ENCODE measurements around the gene TELO2.

The TELO2 gene

DNA sequence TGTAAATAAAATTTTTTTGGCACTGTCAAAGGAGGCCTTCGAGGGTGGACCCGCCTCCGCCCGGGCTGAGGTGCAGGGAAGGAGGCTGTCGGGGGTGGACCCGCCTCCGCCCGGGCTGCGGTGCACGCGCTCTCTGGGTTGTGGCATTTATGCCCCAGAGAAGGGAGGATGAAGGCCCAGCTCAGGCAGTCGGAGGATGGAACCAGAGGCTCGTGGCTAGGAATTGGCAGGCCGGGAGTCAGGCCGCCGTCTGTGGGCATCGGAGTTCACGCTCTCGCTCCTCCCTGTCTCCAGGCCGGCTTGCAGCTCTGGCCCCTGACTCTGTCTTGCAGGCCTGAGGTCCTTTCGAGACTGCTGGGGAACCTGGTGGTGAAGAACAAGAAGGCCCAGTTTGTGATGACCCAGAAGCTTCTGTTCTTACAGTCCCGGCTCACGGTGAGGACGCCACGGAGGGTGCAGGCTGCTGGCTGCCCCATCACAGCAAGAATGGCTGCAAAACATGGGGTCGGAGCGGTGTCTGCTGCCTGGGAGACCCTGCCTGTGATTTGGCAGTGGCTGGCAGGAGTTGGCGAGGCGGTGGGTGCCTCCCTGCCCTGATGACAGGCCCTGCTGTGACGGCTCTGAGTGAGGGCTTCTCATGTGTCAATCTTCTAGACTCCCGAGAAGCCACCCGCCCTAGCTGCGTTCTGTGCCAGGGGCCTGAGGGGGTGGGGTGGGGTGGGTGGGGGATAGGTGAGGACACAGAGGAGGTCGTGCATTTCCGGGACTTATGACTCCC lies 5.9 kb downstream of the TELO2 start:
- no peak for DNase-seq (ENCODE audit: low spot score)

DNA sequence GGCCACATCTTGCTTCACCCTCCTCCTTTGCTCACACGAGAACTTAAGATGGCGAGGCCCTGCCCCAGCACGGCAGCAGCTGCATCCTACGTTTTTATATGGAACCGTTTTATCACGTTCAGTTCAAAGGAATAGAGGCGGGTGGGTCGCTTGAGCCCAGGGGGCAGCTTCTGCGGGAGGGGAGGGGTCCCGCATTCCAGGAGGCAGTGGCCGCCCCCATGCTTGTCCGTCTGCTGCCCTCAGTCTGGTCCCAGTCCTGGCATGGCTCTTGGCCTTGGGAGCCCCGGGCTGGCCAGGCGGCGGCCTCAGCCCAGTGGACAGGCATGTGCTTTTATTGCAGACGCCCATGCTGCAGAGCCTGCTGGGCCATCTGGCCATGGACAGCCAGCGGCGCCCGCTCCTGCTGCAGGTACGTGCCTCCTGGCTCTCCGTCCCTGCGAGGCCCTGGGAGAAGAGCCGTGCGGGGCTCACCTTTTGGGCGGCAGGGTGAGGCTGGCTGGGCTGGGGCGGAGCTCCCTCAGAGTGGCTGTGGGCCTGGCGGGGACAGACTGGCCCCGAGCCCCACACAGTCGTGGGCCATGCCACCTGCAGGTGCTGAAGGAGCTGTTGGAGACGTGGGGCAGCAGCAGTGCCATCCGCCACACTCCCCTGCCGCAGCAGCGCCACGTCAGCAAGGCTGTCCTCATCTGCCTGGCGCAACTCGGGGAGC lies 6.8 kb downstream of the TELO2 start:
- no peak for DNase-seq (ENCODE audit: low spot score)

- no peak for DNase-seq (ENCODE audit: low spot score)
These were observed 7.4 kb downstream of the TELO2 start for GRCh38 chr16:1500465-1501150.

- DNase-seq (ENCODE audit: low spot score): no peak
These were observed 8.5 kb downstream of the TELO2 start for GRCh38 chr16:1501630-1502029.

DNA sequence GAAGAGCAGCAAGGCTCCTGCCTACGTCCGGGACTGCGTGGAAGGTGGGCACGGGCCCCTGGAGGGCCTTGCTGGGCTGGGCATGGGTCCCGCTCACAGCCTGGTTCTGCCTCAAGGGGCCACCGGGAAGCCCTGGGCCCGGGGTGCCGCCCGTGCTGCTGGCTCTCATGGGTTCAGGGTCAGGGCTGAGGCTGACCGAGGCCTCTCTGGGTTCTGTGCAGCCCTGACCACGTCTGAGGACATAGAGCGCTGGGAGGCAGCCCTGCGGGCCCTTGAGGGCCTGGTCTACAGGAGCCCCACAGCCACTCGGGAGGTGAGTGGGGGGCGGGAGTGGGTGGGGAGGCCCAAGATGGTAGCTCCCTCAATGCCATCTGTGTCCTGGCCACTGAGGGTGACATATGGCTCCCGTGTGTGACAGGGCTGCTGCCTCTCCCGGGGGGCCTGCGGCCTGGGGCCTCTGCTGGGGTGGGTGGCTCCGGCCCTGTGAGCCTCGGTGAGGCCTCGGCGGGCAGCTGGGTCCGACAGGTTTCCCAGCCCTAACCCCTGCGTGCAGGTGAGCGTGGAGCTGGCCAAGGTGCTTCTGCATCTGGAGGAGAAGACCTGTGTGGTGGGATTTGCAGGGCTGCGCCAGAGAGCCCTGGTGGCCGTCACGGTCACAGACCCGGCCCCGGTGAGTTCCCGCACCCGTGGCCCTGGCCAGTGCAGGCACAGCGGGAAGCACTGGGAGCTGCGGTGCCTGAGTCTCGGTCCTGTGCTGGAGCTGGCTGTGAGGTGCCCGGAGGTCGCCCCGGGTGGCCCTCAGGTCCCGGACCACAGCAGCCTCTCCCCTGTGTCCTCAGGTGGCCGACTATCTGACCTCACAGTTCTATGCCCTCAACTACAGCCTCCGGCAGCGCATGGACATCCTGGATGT lies 9.2 kb downstream of the TELO2 start:
- DNase-seq (ENCODE audit: low spot score): no peak

GRCh38 chr16:1503110-1503955 lies 10.2 kb downstream of the TELO2 start:
- DNase-seq (ENCODE audit: low spot score): no peak

GRCh38 chr16:1505073-1505844 lies 12.1 kb downstream of the TELO2 start:
- DNase-seq (ENCODE audit: low spot score): no peak

GRCh38 chr16:1505912-1506311 lies 12.8 kb downstream of the TELO2 start:
- no peak for DNase-seq (ENCODE audit: low spot score)

- no peak for DNase-seq (ENCODE audit: low spot score)
These were observed 13.5 kb downstream of the TELO2 start for GRCh38 chr16:1506494-1507213.

GRCh38 chr16:1508494-1509187 lies 15.5 kb downstream of the TELO2 start:
- DNase-seq (ENCODE audit: low spot score): no peak

DNA sequence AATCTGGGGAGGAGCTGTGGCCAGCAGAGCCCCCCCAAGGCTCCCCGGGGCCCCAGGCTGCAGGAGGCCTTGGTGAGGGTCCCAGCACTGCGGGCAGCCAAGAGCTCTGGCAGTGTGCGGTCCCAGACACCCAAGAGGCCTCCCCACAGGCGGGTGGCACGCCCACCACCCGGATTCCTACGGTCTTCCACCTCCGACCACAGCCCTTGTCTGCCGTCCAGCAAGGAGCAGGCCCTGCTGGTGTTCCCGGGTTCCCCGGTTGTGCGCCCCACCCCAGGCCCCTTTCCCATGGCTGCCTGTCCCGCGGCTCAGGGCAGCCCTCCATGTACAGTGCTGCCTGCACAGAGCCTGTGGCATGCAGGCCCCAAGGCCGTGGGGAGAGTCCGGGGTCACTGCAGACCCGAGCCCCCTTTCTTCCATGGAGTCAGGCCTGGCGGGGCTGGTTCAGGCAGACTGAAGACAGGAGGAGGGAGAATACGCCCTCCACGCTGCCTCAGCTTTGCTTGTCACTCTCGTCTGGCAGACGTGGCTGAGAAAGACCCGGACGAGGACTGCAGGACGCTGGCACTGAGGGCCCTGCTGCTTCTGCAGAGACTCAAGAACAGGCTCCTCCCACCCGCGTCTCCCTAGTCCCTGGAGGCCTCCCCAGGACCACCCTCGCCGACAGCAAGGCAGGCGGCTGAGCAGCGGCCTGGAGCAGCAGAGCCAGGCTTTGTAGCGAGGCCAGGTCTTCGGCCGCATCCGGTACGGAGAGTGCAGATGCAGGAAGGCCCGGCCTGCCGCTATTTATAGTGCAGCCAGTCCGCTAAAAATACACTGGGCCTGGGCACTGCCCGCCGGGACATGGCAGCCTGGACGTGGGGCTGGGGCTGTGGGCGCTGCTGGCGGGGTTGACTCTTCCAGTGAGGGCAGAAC lies 16.4 kb downstream of the TELO2 start:
- no peak for DNase-seq (ENCODE audit: low spot score)

- no peak for DNase-seq (ENCODE audit: low spot score)
These were observed 17.1 kb downstream of the TELO2 start for GRCh38 chr16:1510272-1510671.

GRCh38 chr16:1510941-1511351 lies 17.8 kb downstream of the TELO2 start:
- no peak for DNase-seq (ENCODE audit: low spot score)

DNA sequence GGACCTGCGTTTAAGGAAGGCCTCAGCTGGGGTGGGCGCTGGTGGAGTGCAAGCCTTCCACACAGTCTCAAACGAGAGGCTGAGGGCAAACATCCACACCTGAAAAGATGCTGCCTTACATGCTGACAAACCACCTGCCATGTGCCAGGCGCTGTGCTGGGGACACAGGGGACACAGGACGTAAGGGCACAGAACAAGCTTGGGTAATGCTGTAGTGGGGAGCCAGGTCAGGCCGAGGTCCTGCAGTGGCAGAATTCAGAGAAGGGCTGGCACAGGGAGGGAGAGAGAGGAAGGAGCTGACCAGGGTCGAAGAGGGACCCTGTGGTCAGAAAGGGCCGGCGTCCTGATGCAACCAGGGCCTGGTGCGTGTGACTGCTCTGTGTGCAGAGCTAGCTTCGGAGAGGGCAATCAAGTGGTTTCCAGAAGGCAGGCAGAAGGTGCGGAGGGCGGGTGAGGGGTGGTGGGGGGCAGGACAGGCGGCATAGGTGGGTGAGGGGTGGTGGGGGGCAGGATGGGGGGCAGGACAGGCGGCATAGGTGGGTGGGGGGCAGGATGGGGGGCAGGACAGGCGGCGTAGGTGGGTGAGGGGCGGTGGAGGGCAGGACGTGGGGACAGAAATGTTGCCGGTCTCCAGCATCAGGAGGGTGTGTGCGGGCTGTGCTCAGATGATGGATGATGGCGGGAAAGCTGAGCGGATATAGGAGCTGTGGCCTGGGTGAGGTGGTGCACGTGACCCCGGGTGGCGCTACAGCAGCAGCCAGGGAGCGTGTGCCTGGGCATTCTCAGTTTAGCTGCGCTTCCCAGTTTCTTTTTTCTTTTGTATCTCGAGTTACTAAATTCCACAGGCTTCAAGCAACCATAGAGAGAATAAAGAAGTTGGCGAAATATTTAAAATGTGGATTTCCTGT lies 18.8 kb downstream of the TELO2 start:
- no peak for DNase-seq (ENCODE audit: low spot score)

DNA sequence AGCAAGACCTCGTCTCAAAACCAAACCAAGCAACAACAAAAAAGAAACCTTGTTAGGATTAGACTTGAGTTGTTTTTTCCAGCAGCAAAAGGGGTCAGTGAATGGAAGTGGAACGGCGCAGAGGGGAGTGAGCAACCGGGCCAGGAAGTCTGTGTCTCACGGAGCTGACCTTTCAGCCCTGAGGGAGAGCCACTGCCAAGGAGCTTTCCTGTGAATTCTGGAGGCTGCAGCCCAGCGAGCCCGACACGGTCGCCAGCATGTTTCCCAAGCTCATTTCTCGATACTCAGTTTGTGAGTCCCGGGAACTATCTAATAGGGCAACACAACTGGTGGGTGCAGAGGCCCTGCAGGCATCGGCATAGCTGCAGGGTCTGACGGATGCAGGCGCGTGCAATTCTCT lies 19.6 kb downstream of the TELO2 start:
- DNase-seq (ENCODE audit: low spot score): no peak

DNA sequence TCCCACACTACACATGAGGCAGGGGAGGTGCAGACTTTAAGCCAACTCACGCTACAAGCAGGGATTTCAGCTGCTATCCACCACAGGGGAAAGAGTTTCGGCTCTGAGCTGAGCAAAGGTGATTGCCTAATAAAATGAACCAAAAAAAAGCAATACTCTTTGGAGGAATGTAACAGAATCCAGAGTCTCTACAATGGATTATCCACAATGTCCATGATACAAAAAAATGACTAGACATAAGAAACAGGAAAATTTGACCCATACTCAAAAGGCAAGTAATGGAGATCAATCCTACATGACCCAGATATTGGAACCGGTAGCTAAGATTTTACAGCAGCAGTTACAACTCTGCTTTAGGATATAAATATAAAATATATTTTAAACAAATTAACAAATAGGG lies 21.3 kb downstream of the TELO2 start:
- DNase-seq (ENCODE audit: low spot score): no peak

DNA sequence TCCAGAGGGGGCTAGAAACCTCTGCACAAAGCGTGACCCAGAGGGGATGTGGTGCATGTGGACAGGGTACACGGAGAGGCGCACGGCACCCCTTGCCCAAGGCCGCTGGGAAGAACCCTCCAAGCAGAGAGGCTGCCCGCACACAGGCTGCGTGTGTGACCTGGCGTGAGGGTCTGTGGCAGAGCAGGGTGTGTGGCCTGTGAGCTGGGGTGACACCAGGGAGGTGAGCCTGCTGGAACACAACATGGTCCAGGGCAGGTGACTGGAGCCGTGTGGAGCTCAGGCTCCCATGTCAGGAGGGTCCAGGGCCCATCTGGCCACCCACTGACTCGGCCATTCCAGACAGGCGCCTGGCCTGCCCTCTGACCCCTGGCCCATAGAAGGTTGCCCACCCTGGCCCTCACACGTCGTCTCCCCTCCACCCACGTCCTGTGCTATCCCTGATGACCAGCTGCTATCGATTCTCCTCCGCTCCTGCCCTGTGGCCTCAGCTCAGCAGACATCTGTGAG lies 25.5 kb downstream of the TELO2 start:
- no peak for DNase-seq (ENCODE audit: low spot score)

All from globus pallidus (tissue), 1 donor.